Articular chondrocyte of knee joint (primary cell): ENCODE data around the gene PAK3. TPM values are rescaled to one million over a fixed set of nuclear protein-coding genes. Genes with fewer than 3 reads are reported as not detected.

ENCODE experiments used
- small RNA-seq: library from RNA; depleted of rRNA; stranded (forward); fragments of <200 nt; gene quantifications from one replicate; pipeline ENCODE3, GENCODE V24; 2012
- total RNA-seq: library from RNA; depleted of rRNA; stranded (reverse); fragments of >200 nt; gene quantifications from 2 replicates; pipeline ENCODE4 v1.2.3, GENCODE V29; 2012

Gene PAK3
- 0.13 and 0.76 TPM in 2 replicates for total RNA-seq

DNA sequence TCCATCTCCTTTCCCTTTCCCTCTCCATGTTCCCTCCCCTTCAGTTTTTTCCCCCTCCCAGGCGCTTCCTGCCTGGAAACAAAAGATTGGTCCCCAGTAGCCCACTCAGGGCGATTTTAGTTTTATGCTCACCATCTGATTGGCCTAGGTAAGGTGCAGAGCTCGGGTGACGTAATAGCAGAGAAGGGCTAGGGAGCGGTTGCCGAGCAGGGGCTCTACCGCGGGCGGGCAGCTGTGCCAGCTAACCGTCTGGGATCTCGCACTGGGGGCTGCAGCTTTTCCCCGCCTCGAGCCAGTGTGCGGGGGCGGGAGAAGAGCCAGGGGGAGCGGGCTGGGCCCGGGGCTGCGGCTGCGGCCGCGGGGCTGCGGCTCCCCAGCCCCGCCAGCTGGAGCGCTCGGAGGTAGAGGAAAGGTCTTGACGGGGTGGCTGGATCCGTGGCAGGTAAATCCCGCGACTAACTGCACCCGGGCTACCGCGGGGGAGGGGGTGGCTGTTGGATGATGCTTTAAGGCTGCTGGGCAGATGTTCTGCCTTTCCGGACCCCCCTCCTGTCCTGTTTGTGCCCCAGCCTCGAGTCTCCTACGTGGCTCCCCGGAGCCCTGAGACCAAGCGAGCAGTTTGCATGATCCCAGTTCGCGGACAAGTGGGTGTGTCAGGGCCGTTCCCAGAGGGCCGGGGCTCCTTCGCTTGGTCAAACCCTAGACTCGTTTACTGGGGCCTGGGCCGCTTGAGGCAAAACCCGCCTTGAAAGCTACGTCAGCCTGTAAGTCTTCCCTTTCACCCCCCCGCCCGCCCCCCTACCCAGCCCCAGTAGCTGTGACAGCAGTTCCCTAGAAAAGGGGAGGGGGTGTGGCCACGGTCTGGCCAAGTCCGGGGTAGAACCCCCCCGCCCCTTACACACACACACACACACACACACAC is at the start of gene PAK3:
Gene PAK3, plus strand, starts transcription at position 218 of the 922 bp plus-strand sequence. CDS start 26,913 bp downstream, outside the sequence.

DNA sequence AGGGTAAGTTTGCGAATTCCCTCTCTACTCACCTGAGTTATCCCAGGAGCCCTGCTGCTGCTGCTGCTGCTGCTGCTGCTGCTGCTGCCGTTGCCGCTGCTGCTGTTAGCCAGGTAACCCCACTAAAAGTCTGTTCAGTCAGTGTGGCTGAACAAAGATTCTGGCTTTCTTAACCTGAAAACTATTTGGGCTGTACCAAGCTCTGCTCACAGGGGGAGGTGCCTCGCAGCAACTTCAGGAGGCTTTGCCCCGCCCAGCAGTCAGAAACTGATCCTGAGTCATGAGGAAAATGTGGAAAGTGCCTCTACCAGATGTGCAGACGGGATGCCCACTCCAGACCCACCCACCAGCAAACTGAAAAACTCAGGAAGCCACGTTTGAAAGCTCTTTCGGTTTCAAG is 174.3 kb downstream of the PAK3 start, which contains the start of gene CAPN6:
Gene CAPN6, minus strand, starts transcription at position 145 of the 400 bp plus-strand sequence. CDS start 6,547 bp downstream, outside the sequence.

Small RNA genes lying within 50 kb of the gene (small RNA-seq; reads per million reads assigned to genes)
- not detected for gene FCF1P4

Other genes starting within 250 kb of the PAK3 start
- 0.32 and 0.78 TPM in 2 replicates for gene CAPN6, start 174.3 kb downstream of the PAK3 start, total RNA-seq